Fibroblast of skin of abdomen (primary cell): ENCODE data around the gene DARS1.
A peak's percentile ranks its signal among the peaks of the same experiment; 100 is the strongest.

Experiments used
- DNase-seq: peaks from one replicate; pipeline ENCODE4 v3.0.0-alpha.2; 2013

The DARS1 gene

GRCh38 chr2:136015699-136016098 is 30.3 kb upstream of the DARS1 start:
- peak; percentile 3 for DNase-seq

DNA sequence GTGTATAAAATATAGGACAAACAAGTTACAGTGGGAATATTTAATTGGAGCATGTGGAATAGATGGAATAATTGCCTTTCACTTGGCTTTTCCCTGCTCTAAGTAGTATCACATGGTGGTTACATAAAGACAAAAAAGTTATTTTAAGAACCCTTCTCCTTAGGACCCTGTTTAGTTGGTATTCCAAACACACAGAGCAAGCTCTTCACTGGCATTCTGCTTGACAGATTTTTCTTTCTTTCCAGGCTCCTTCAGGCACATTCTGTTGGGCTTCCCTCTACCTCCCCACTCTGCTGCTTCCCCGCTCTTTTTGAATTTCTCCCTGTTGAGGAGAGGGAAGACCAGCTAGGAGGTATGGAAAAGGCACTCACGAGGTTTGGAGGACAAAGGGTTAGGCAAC is 29.0 kb upstream of the DARS1 start:
- DNase-seq: no peak

GRCh38 chr2:136013955-136014354 is 28.5 kb upstream of the DARS1 start:
- DNase-seq: no peak

- DNase-seq: no peak
Observed at GRCh38 chr2:136013136-136013685, 27.8 kb upstream of the DARS1 start.

- DNase-seq: no peak
Observed at GRCh38 chr2:136012315-136012714, 26.9 kb upstream of the DARS1 start.

DNA sequence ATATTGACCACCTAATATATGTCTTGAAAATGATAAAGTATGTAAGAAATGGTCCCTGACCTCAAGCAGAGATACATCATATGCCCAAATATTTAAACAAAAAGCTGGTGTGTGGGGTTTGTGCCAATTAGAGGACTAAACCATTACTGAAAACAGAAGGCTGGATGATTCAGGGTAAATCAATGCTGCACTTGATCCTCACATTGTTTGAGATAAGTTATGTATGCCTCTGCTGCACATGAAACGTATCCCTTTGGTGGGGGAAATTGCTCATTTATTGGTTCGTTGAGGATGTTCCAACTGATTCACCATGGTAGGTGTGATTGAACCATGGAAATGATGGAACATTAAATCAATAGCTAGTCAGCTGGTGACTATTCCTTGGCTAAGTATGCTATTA is 24.7 kb upstream of the DARS1 start:
- peak; percentile 91 for DNase-seq

DNA sequence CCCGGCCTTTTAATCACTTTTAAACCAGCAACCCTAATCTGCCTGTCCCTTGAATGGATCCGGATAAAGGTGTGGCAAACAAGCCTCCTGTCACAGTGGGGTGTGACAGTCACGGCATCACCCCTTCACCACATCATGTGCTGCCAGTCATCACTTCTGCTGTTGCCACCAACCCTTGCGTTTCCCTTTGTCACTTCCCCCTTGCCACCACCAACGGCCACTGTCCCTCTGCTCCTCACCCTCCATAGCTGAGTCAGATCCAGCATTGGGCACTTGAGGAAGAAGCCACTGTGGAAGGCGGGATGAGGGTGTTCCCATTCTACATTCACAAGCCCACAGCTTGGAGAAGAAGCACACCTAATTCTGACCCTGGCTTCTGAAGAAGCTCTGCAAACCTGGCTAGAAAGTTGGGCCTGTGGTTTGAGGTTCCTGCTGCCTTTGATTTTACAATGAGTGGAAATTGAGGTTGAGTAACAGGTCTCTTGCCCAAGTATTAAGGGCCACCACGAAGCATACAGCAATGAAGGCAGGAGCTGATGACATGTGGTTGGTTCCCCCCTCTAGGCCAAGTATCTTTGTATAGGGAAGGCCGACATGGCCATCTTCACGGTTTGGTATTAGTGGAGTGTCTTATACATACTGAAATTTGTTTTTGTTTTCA is 22.9 kb upstream of the DARS1 start:
- DNase-seq: no peak

DNA sequence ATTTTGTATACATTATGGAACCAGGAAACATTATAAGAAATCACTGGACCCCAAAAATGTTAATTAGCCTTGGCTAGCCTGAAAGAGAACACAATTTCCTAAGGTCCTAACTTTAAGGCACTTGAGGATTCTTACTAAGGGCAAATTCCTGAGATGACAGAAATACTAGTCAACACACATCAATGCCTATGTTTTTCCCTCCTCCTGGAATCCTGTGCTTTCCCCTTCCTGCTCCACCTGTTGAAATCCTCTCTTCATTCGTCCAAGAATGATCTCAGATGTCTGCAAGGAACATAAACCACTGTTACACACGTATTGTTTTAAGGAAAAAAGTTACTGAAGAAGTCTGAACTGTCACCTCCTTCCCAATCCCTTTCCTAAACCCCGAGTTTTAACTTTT is 21.2 kb upstream of the DARS1 start:
- peak; percentile 45 for DNase-seq

GRCh38 chr2:136005462-136006196 is 20.2 kb upstream of the DARS1 start:
- peak; percentile 5 for DNase-seq

DNA sequence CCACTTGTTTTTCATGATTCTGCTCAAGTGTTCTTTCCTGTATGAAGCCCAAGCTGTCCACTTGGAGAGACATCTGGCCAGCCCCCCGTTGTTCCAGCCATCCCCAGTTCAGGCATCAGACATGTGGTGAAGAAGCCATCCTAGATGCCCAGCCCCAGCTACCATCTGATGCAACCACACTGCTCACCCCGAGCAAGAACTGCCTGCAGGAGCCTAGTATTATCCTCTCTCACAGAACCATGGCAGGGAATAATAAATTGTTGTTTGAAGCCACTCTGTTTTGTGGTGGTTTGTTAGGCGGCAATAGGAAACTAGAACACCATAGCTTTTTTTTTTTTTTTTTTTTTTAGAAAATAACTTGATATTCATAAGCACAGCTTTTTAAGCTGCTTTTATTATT is 19.5 kb upstream of the DARS1 start:
- no peak for DNase-seq

DNA sequence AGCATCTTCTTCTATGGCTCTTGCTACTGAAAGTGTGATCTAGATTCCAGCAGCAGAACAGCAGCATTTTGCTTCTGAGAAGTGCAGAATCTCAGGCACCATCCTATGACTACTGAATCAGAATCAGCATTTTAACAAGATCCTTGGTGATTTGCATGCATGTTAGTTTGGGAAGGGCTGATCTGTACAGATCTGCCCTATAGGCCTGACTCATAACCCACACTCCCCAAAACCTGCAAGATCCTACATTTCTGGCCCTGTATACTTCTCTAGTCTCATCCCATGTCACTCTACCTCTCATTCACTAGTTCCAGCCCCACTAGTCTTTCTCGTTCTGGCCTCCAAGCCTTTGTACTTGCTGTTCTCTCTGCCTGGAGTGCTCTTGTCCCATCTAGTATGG is 15.7 kb upstream of the DARS1 start:
- DNase-seq: no peak

GRCh38 chr2:136000502-136000901 is 15.1 kb upstream of the DARS1 start:
- DNase-seq: no peak

DNA sequence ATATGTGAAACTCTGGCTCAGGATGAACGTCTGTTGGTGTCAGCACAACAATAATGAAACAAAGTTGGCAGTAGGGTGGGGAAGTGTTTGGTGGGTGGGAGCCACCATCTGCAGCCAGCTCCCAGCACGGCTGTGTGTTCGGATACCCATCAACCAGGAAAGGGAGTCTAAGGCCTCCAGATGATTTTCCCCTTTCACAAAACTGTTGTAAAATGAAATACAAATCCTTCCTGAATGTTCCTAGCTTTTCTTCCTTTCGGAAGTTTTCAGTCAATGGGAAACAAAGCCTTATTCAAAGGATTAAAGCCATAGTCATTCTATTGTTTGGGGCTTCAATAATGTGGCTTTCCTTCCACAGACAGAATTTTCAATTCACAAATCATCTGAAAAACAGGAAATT is 14.5 kb upstream of the DARS1 start:
- DNase-seq: no peak

DNA sequence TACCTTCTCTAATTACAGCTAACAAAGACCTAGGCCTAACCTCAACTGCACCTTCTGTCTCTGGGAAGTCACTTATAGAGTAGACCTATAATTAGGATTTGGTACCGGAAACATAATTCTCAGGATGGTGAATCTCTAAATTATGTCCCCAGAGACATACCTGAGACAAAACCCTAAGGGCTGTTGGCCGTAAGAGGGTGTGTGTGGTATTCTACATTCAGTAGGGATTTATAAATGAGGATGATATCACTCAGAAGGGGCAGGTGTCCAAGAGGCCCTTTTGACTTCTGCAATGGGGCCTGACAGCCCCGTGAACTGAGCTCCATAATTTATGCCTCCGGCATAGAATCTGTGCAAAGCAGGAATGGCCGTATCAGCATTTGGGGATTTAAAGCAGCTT is 13.5 kb upstream of the DARS1 start:
- no peak for DNase-seq

GRCh38 chr2:135997380-135997779 is 12.0 kb upstream of the DARS1 start:
- no peak for DNase-seq

DNA sequence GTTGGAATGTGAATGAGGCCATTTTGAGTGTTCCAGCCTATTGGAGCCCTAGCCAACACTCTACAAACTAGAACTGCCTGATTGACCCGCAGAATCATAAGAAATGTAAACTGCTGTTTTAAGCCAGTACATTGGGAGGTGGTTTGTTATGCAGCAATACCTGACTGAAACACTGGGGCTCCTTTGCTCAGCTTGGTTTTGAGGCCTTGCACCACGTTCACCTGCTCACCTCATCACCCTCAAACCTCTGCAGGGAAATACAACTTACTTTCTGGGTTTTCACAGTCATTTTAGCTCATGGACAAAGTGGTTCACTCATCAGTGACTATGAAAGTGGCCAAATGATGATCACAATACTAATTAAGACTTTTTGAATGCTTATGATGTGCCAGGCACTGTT is 10.9 kb upstream of the DARS1 start:
- DNase-seq: no peak

- no peak for DNase-seq
Observed at GRCh38 chr2:135994281-135994680, 8.9 kb upstream of the DARS1 start.

GRCh38 chr2:135993421-135993820 is 8.0 kb upstream of the DARS1 start:
- no peak for DNase-seq

DNA sequence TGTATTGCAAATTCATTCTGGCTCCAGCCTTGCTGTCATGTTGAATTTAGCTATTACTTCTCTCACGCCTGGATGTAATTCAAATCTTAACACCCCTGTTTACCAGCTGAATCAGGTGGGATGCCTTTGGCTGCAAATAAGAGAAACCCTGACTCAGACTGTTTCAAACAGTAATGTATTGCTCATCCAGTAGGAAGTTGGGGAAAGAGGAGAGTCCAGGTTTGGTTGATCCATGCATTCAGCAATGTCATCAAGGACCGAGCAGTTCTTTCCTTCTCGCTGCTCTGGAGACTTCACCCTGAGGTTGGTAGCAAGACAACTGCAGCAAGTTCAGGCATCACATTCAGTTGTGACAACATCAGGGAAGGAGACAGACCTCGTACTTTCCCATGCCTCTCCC is 6.4 kb upstream of the DARS1 start:
- DNase-seq: no peak

- DNase-seq: no peak
Observed at GRCh38 chr2:135987441-135987840, 2.0 kb upstream of the DARS1 start.

DNA sequence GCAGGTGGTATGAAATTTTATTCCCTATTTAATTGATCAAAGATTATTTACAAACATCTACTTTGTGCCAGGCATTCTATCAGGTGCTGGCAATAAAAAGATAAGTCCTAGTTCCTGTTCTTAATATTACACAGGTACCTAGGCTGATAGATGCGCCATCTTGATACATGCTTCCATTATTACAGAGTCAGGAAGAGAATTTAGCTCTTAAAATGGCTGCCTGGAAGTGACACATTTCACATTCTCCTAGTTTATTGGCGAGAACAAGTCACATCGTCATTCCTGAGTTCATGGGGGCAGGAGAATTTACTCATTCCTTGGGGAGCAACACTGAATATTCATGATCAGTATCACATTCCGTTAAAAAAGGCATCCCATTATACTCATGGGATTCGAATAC is 1.1 kb upstream of the DARS1 start:
- no peak for DNase-seq

DNA sequence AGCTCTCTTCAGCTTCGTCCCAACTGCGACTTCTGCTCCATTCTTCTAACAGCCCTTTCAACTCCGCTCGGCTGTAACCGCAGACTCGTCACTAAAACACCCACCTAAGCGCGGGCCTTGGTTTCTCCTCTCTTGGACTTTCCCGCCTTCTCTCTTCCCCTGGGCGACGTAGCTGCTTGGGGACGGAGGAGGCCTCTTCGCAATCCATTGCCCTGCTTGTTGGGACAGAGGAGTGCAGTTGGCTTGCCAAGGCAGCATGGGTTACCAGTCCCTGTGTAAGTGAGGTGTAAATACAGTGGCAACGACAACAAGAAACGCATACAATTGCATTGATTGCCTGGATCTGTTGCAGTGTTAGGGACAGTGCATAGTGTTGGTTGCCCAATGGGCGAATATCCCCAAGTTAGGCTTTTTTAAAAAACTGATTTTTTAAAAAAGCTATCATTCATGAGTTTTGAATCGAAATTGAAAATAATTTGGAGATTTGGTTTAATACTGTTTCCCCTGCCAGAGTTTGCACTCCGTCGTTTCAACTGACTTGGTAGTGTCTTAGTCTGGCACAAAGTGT is 484 bp upstream of the DARS1 start:
- no peak for DNase-seq

DNA sequence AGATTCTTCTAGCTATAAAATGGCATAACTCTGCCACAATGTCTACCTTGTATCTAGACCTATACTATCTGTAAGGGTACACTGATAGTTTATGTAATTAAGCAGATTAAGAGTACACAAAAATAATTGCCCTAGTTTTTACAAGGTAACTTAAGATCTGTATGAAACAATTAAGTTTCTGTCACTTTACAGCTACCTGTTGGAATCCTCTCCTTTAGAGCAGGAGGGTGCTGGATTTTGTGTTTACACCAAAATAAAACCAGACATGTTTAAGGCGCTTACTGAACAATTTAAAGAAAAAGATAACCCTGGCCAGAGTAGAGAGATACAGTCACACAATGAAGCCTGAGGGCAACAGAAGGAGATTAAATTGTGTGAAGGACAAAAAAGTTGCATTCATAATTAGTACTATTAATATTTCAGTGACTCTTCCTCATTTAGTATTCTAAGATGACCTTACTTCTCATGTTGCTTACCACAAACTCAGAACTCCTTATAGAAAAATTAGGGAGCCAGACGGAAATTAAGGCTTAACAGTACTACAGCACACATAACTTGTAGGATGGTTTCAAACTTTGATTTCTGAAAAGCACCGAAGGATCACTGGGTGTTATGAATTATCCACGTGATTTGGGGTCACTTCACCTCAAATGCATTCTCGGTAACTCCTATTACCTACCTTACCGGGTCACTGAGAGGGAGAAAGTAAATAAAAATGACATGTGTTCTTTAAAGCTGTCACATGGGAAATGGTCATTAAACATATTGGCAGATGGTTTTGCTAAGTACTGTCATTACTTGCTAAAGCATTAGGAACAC is 1.0 kb downstream of the DARS1 start:
- no peak for DNase-seq
